K562 (cell line): ENCODE measurements around the gene TLE6. TPM values are rescaled to one million over a fixed set of nuclear protein-coding genes. Genes with fewer than 3 reads are reported as not detected.

Experiments used
- BCOR ChIP-seq: fragments of 450-650 bp; IDR thresholded peaks from 2 replicates; pipeline ENCODE4 v1.6.1; 2016
- BRD4 ChIP-seq: fragments of 200-600 bp; sonication (generic); IDR thresholded peaks from 2 replicates; pipeline ENCODE4 v1.6.1; 2017; ENCODE audit warnings: inconsistent platforms
- DEAF1 ChIP-seq: fragments of 450-650 bp; formaldehyde crosslinking; IDR thresholded peaks from 2 replicates; pipeline ENCODE4 v1.4.0; 2020; ENCODE audit warnings: mild to moderate bottlenecking, moderate library complexity
- EHMT2 ChIP-seq: fragments of 450-650 bp; IDR thresholded peaks from 2 replicates; pipeline ENCODE4 v1.6.1; 2018; ENCODE audit warnings: antibody characterized with exemption
- GTF3C2 ChIP-seq: IDR thresholded peaks from 3 replicates; pipeline ENCODE4 v1.6.1; 2011; ENCODE audit warnings: borderline replicate concordance, mild to moderate bottlenecking, moderate library complexity; ENCODE audit not compliant: insufficient read length; ENCODE audit errors: extremely low read depth
- HDAC2 ChIP-seq: fragments of 450-650 bp; IDR thresholded peaks from 2 replicates; pipeline ENCODE4 v1.6.1; 2016; ENCODE audit warnings: mild to moderate bottlenecking
- KDM1A ChIP-seq, 2 experiments: fragments of 450-650 bp; IDR thresholded peaks; 2 replicates each; pipeline ENCODE4 v1.6.1; 2016; ENCODE audit warnings: mild to moderate bottlenecking in 2 of 2
- POLR2B ChIP-seq: fragments of 450-650 bp; IDR thresholded peaks from 2 replicates; pipeline ENCODE4 v1.6.1; 2018; ENCODE audit warnings: low read depth; ENCODE audit not compliant: partially characterized antibody
- PTBP1 ChIP-seq: fragments of 200-400 bp; formaldehyde crosslinking; IDR thresholded peaks from 2 replicates; pipeline ENCODE4 v1.6.1; 2017; ENCODE audit warnings: low read depth, low read length
- RBM14 ChIP-seq: fragments of 200-400 bp; formaldehyde crosslinking; IDR thresholded peaks from 2 replicates; pipeline ENCODE4 v1.6.1; 2018; ENCODE audit warnings: low read depth, mild to moderate bottlenecking, low read length, moderate library complexity, borderline replicate concordance; ENCODE audit not compliant: insufficient read depth
- RBM25 ChIP-seq: fragments of 200-400 bp; formaldehyde crosslinking; IDR thresholded peaks from 2 replicates; pipeline ENCODE4 v1.6.1; 2018; ENCODE audit warnings: low read length, low read depth, moderate library complexity; ENCODE audit not compliant: severe bottlenecking
- RUNX1 ChIP-seq: sonication (generic); IDR thresholded peaks from 2 replicates; pipeline ENCODE4 v1.6.1; 2016; ENCODE audit warnings: antibody characterized with exemption, low read depth
- SFPQ ChIP-seq: fragments of 200-400 bp; formaldehyde crosslinking; IDR thresholded peaks from 2 replicates; pipeline ENCODE4 v1.6.1; 2017; ENCODE audit warnings: mild to moderate bottlenecking, low read depth, low read length, moderate library complexity
- SMARCC2 ChIP-seq: fragments of 450-650 bp; IDR thresholded peaks from 2 replicates; pipeline ENCODE4 v1.6.1; 2017; ENCODE audit warnings: antibody characterized with exemption, moderate library complexity, mild to moderate bottlenecking, low read depth
- TARDBP ChIP-seq: fragments of 450-650 bp; IDR thresholded peaks from 2 replicates; pipeline ENCODE4 v1.6.1; 2016
- TSC22D4 ChIP-seq: fragments of 450-650 bp; IDR thresholded peaks from 2 replicates; pipeline ENCODE4 v1.6.1; 2016; ENCODE audit warnings: missing genetic modification characterization, missing biosample characterization, control low read depth
- ZKSCAN8 ChIP-seq: fragments of 200-800 bp; sonication (Bioruptor generic); IDR thresholded peaks from 2 replicates; pipeline ENCODE4 v1.6.1; 2016; ENCODE audit warnings: missing genetic modification characterization, missing compliant biosample characterization
- ZNF3 ChIP-seq: fragments of 250-450 bp; sonication (Bioruptor Pico); IDR thresholded peaks from 2 replicates; pipeline ENCODE4 v1.5.0; 2021; ENCODE audit warnings: mild to moderate bottlenecking, moderate library complexity
- ZNF551 ChIP-seq: fragments of 250-450 bp; sonication (Bioruptor Pico); IDR thresholded peaks from 2 replicates; pipeline ENCODE4 v1.5.0; 2021; ENCODE audit warnings: mild to moderate bottlenecking, moderate library complexity
- ZNF655 ChIP-seq: fragments of 250-450 bp; sonication (Bioruptor Pico); IDR thresholded peaks from 2 replicates; pipeline ENCODE4 v1.5.0; 2021
- polyA plus RNA-seq, 8 experiments: library from polyadenylated mRNA; depleted of rRNA in 4 of 8; stranded (reverse) in 5 of 8; unstranded in 3 of 8; fragments of >200 nt; fragmentation: Nextera tagmentation in 2 of 8; fragmentation: Illumina TruSeq in 1 of 8; extraction: Ambion mirVana in 2 of 8; extraction: Trizol in 1 of 8; gene quantifications; 2 replicates each; pipeline versions ENCODE4 v1.2.1 to v1.2.3, GENCODE V29; 2011 to 2014; ENCODE audit warnings: inconsistent platforms in 1 of 8, missing spikeins in 1 of 8
- total RNA-seq, 7 experiments: library from RNA; depleted of rRNA in 6 of 7; stranded (reverse); fragments of >200 nt in 6 of 7; fragmentation: Illumina TruSeq in 2 of 7; extraction: Trizol in 2 of 7; gene quantifications; 2 replicates each; pipeline versions ENCODE4 v1.2.1 to v1.2.3, GENCODE V29; 2011 to 2021; ENCODE audit warnings: low replicate concordance in 1 of 7

The TLE6 gene
- total and polyA plus RNA-seq, 9 of the 15 experiments (the other 6 are each of a cell fraction or from before 2014, with no cell fraction given): 1.1 to 6.1 (median 2.5) TPM

- TF ChIP-seq SFPQ (no peak), BCOR (peak; percentile 87), ZNF551 (CRISPR knock-in tag) (no peak), TSC22D4 (tag) (no peak), ZKSCAN8 (CRISPR knock-in tag) (no peak), POLR2B (no peak), HDAC2 (peak; percentile 33; the same call in 1 of the 2 replicates), EHMT2 (no peak), RBM14 (no peak), TARDBP (no peak), RUNX1 (no peak), SMARCC2 (no peak), KDM1A (IDR thresholded peaks at IDR 0.05) (peak; percentile 23 to 72; a peak in 2 of 4 replicates), PTBP1 (0 out of 2 replicates have a peak, but pooled peaks have one; percentile 60), GTF3C2 (no peak), DEAF1 (no peak), ZNF3 (CRISPR knock-in tag) (no peak), ZNF655 (no peak), BRD4 (no peak), RBM25 (peak; percentile 56)
These were observed 36.8 kb downstream of the TLE6 start (continued) for GRCh38 chr19:3014135-3014534.
